HepG2 (cell line): ENCODE measurements around the gene APRT. TPM values are rescaled to one million over a fixed set of nuclear protein-coding genes. Genes with fewer than 3 reads are reported as not detected.

Source experiments
- FOXA1 ChIP-seq, 2 experiments: fragments of 450-650 bp in 1 of 2; sonication (generic) in 1 of 2; formaldehyde crosslinking in 1 of 2; IDR thresholded peaks; 2 replicates each; pipeline versions ENCODE4 v1.4.0 to v1.6.1; 2016 to 2020; ENCODE audit warnings: missing genetic modification reagents in 1 of 2
- NBN ChIP-seq: fragments of 450-650 bp; conservative IDR thresholded peaks from 2 replicates; pipeline ENCODE4 v1.6.1; 2017
- NPAS2 ChIP-seq: sonication (generic); formaldehyde crosslinking; IDR thresholded peaks from 2 replicates; pipeline ENCODE4 v1.8.0; 2022; ENCODE audit warnings: mild to moderate bottlenecking, missing genetic modification reagents, borderline replicate concordance
- SP2 ChIP-seq: sonication (generic); formaldehyde crosslinking; IDR thresholded peaks from 2 replicates; pipeline ENCODE4 v1.5.1; 2020; ENCODE audit warnings: mild to moderate bottlenecking, missing genetic modification reagents
- TBP ChIP-seq: sonication (generic); formaldehyde crosslinking; IDR thresholded peaks from 2 replicates; pipeline ENCODE4 v1.5.0; 2020; ENCODE audit warnings: missing genetic modification reagents
- THAP11 ChIP-seq: IDR thresholded peaks from 2 replicates; pipeline ENCODE4 v1.6.1; 2016; ENCODE audit warnings: missing biosample characterization, missing genetic modification reagents
- TRIM24 ChIP-seq: sonication (generic); formaldehyde crosslinking; IDR thresholded peaks from 2 replicates; pipeline ENCODE4 v1.8.0; 2022; ENCODE audit warnings: mild to moderate bottlenecking, missing genetic modification reagents
- ZBTB20 ChIP-seq: sonication (generic); formaldehyde crosslinking; IDR thresholded peaks from 2 replicates; pipeline ENCODE4 v1.8.1; 2023; ENCODE audit warnings: missing genetic modification reagents, low read depth, mild to moderate bottlenecking, borderline replicate concordance
- ZNF335 ChIP-seq: sonication (generic); formaldehyde crosslinking; IDR thresholded peaks from 2 replicates; pipeline ENCODE4 v1.4.0; 2020; ENCODE audit warnings: missing genetic modification reagents
- ZNF550 ChIP-seq: sonication (generic); formaldehyde crosslinking; IDR thresholded peaks from 2 replicates; pipeline ENCODE4 v1.4.0; 2020; ENCODE audit warnings: mild to moderate bottlenecking, missing genetic modification reagents, borderline replicate concordance
- ZNF614 ChIP-seq: IDR thresholded peaks from 2 replicates; pipeline ENCODE4 v1.6.1; 2018; ENCODE audit warnings: missing biosample characterization, missing genetic modification reagents, inconsistent platforms, borderline replicate concordance
- ZNF879 ChIP-seq: sonication (generic); formaldehyde crosslinking; IDR thresholded peaks from 2 replicates; pipeline ENCODE4 v1.8.1; 2023; ENCODE audit warnings: missing genetic modification reagents
- polyA plus RNA-seq, 8 experiments: library from polyadenylated mRNA; depleted of rRNA in 3 of 8; stranded (reverse) in 7 of 8; unstranded in 1 of 8; fragments of >200 nt; fragmentation: Illumina TruSeq in 4 of 8; extraction: Trizol in 4 of 8; gene quantifications; 2 replicates each; pipeline versions ENCODE4 v1.2.1 to v1.2.3, GENCODE V29; 2011 to 2016; ENCODE audit warnings: low read depth in 4 of 8, missing spikeins in 1 of 8, mixed read lengths in 1 of 8; ENCODE audit not compliant: insufficient read depth in 1 of 8
- total RNA-seq, 5 experiments: library from RNA; depleted of rRNA; stranded (reverse); fragments of >200 nt; fragmentation: Illumina TruSeq; extraction: Trizol; gene quantifications; 2 replicates each; pipeline ENCODE4 v1.2.3, GENCODE V29; 2016; ENCODE audit warnings: low read depth in 1 of 5
- TF ChIP-seq, protein P1 (sequence below): sonication (generic); formaldehyde crosslinking; IDR thresholded peaks from 2 replicates; pipeline ENCODE4 v1.5.1; 2020; ENCODE audit warnings: mild to moderate bottlenecking, missing genetic modification reagents, borderline replicate concordance
- TF ChIP-seq, protein P2 (sequence below): sonication (generic); formaldehyde crosslinking; IDR thresholded peaks from 2 replicates; pipeline ENCODE4 v1.5.1; 2020; ENCODE audit warnings: missing genetic modification reagents, mild to moderate bottlenecking, borderline replicate concordance
- TF ChIP-seq, protein P3 (sequence below): sonication (generic); formaldehyde crosslinking; IDR thresholded peaks from 2 replicates; pipeline ENCODE4 v1.8.1; 2023; ENCODE audit warnings: mild to moderate bottlenecking, inconsistent platforms, moderate library complexity, missing genetic modification reagents, borderline replicate concordance
- TF ChIP-seq, protein P4 (sequence below): IDR thresholded peaks from 2 replicates; pipeline ENCODE4 v1.6.1; 2016; ENCODE audit warnings: mild to moderate bottlenecking

Gene APRT
- total and polyA plus RNA-seq, 2 of the 13 experiments (the other 11 are each of a cell fraction or from before 2014, with no cell fraction given) = 155 to 242 TPM

DNA sequence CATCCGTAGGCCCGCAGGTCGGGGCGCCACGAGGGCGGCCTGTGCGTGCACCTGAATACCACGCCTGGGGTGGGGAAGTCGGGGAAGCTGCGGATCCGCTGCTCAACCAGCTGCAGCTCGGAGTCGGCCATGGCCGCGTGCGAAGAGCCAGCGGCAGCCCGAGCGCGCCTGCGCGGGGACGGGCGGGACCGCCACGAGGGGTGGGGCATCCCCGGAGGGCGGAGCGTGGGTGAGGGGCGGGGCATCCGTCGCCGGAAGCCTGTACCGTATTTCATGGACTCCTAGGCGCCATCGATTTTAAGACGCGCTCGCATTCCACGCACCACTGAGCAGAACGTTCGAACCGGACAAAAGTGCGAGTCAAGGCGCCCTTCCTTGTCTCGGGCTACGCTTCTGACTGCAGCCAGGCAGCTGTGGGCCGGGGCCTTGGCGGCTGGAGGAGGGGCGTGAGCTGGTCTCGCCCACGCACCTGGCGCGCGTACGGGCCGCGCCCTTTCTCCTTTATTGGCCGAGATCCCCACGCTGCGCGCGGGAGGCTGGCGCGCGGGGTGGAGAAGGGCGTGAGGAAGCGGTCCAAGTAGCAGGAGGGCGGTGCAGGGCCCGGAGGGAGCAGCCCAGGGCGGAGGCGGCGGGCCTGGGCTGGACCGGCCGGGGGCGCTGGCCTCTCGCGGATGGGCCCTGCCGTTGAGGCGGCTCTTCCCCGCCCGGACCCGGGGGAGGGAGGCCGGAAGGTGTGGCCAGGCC is at the start of gene APRT (continued):
- TF ChIP-seq ZNF335 = peak; percentile 57; the same call in 1 of the 2 replicates
- TF ChIP-seq TBP (CRISPR knock-in tag) = no peak
- no peak for TF ChIP-seq NPAS2 (CRISPR knock-in tag)
- TF ChIP-seq, protein P1, sequence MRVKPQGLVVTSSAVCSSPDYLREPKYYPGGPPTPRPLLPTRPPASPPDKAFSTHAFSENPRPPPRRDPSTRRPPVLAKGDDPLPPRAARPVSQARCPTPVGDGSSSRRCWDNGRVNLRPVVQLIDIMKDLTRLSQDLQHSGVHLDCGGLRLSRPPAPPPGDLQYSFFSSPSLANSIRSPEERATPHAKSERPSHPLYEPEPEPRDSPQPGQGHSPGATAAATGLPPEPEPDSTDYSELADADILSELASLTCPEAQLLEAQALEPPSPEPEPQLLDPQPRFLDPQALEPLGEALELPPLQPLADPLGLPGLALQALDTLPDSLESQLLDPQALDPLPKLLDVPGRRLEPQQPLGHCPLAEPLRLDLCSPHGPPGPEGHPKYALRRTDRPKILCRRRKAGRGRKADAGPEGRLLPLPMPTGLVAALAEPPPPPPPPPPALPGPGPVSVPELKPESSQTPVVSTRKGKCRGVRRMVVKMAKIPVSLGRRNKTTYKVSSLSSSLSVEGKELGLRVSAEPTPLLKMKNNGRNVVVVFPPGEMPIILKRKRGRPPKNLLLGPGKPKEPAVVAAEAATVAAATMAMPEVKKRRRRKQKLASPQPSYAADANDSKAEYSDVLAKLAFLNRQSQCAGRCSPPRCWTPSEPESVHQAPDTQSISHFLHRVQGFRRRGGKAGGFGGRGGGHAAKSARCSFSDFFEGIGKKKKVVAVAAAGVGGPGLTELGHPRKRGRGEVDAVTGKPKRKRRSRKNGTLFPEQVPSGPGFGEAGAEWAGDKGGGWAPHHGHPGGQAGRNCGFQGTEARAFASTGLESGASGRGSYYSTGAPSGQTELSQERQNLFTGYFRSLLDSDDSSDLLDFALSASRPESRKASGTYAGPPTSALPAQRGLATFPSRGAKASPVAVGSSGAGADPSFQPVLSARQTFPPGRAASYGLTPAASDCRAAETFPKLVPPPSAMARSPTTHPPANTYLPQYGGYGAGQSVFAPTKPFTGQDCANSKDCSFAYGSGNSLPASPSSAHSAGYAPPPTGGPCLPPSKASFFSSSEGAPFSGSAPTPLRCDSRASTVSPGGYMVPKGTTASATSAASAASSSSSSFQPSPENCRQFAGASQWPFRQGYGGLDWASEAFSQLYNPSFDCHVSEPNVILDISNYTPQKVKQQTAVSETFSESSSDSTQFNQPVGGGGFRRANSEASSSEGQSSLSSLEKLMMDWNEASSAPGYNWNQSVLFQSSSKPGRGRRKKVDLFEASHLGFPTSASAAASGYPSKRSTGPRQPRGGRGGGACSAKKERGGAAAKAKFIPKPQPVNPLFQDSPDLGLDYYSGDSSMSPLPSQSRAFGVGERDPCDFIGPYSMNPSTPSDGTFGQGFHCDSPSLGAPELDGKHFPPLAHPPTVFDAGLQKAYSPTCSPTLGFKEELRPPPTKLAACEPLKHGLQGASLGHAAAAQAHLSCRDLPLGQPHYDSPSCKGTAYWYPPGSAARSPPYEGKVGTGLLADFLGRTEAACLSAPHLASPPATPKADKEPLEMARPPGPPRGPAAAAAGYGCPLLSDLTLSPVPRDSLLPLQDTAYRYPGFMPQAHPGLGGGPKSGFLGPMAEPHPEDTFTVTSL = peak; percentile 22
- peak; percentile 10; the same call in 1 of the 2 replicates for TF ChIP-seq ZBTB20 (CRISPR knock-in tag)
- no peak for TF ChIP-seq SP2 (CRISPR knock-in tag)
- TF ChIP-seq THAP11 (CRISPR knock-in tag) = peak; percentile 61; the same call in 1 of the 2 replicates
- TF ChIP-seq, protein P2, sequence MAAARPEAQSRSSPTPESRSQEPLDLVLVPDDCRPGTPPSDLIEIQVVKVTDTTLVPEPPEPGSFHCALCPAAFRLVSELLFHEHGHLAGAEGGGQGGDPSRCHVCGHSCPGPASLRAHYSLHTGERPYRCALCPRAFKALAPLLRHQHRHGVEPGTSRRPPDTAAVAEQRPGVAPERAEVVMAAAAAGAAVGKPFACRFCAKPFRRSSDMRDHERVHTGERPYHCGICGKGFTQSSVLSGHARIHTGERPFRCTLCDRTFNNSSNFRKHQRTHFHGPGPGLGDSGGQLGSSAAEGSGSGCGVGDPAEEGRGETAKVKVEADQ (CRISPR knock-in tag) = peak; percentile 93; the same call in 1 of the 2 replicates
- no peak for TF ChIP-seq FOXA1 (IDR thresholded peaks at IDR 0.05)
- TF ChIP-seq FOXA1 (CRISPR knock-in tag; IDR thresholded peaks at IDR 0.05) = no peak
- TF ChIP-seq, protein P3, sequence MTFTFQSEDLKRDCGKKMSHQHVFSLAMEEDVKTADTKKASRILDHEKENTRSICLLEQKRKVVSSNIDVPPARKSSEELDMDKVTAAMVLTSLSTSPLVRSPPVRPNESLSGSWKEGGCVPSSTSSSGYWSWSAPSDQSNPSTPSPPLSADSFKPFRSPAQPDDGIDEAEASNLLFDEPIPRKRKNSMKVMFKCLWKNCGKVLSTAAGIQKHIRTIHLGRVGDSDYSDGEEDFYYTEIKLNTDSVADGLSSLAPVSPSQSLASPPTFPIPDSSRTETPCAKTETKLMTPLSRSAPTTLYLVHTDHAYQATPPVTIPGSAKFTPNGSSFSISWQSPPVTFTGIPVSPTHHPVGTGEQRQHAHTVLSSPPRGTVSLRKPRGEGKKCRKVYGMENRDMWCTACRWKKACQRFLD (CRISPR knock-in tag) = peak; percentile 99; the same call in 1 of the 2 replicates
- TF ChIP-seq ZNF550 (CRISPR knock-in tag) = peak; percentile 81; the same call in 1 of the 2 replicates
- TF ChIP-seq, protein P4, sequence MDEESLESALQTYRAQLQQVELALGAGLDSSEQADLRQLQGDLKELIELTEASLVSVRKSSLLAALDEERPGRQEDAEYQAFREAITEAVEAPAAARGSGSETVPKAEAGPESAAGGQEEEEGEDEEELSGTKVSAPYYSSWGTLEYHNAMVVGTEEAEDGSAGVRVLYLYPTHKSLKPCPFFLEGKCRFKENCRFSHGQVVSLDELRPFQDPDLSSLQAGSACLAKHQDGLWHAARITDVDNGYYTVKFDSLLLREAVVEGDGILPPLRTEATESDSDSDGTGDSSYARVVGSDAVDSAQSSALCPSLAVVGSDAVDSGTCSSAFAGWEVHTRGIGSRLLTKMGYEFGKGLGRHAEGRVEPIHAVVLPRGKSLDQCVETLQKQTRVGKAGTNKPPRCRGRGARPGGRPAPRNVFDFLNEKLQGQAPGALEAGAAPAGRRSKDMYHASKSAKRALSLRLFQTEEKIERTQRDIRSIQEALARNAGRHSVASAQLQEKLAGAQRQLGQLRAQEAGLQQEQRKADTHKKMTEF = peak; percentile 97
- peak; percentile 80 for TF ChIP-seq ZNF614 (CRISPR knock-in tag)
- peak; percentile 98 for TF ChIP-seq ZNF879 (CRISPR knock-in tag)
- no peak for TF ChIP-seq TRIM24 (CRISPR knock-in tag)
- TF ChIP-seq NBN = no peak
